ENCODE results near the gene ACBD6.

- no peak for TF ChIP-seq CTCF (IDR thresholded peaks at IDR 0.05)
- no peak for TF ChIP-seq POLR2A (IDR thresholded peaks at IDR 0.05)
These were observed 38.6 kb upstream of the ACBD6 start for GRCh38 chr1:180540697-180541594.

All from lower leg skin (tissue), 3 donors.